Skeletal muscle satellite cell (primary cell): ENCODE measurements around the gene MRPL22.
"Not testable (repeated sequence)": the region's sequence is repeated elsewhere in the genome, so short reads cannot be mapped to it uniquely, and the experiment has no call there.

Experiments
- H3K27me3 ChIP-seq: 2 replicates; pipeline ENCODE4 v1.7.0; 2013; ENCODE audit warnings: low read length; ENCODE audit not compliant: control insufficient read depth, insufficient read depth
- H3K36me3 ChIP-seq: 2 replicates; pipeline ENCODE4 v1.7.0; 2013; ENCODE audit warnings: mild to moderate bottlenecking, control low read depth, low read length; ENCODE audit not compliant: insufficient read depth
- H3K4me1 ChIP-seq: 2 replicates; pipeline ENCODE4 v1.7.0; 2013; ENCODE audit warnings: low read length; ENCODE audit not compliant: control insufficient read depth, insufficient read depth
- H3K4me2 ChIP-seq: 2 replicates; pipeline ENCODE4 v1.7.0; 2013; ENCODE audit warnings: mild to moderate bottlenecking, low read length
- H3K4me3 ChIP-seq: 2 replicates; pipeline ENCODE4 v1.7.0; 2013; ENCODE audit warnings: low read length
- H3K9ac ChIP-seq: 2 replicates; pipeline ENCODE4 v1.7.0; 2013; ENCODE audit warnings: mild to moderate bottlenecking, low read depth, low read length, moderate library complexity
- H3K9me3 ChIP-seq: replicated peaks from 2 replicates; pipeline ENCODE4 v1.7.0; 2013; ENCODE audit warnings: mild to moderate bottlenecking, control low read depth, low read length

Gene MRPL22

GRCh38 chr5:154916874-154917273 lies 24.0 kb upstream of the MRPL22 start:
- H3K36me3 ChIP-seq = peaks cover 42% of the 10 kb centered on the region
- H3K9me3 ChIP-seq = no peaks in the 10 kb centered on the region
- no peaks in the 10 kb centered on the region for H3K4me1 ChIP-seq
- H3K27me3 ChIP-seq = no peaks in the 10 kb centered on the region
- no peak overlapping the region for H3K9ac ChIP-seq
- H3K4me3 ChIP-seq = no peak overlapping the region
- H3K4me2 ChIP-seq = no peak overlapping the region

- Histone ChIP-seq H3K4me1 (no peaks in the 10 kb centered on the region), H3K27me3 (no peaks in the 10 kb centered on the region), H3K9ac (no peak overlapping the region), H3K4me3 (no peak overlapping the region), H3K9me3 (no peaks in the 10 kb centered on the region), H3K4me2 (no peak overlapping the region), H3K36me3 (peaks cover 38% of the 10 kb centered on the region)
Observed at GRCh38 chr5:154917757-154918156, 23.1 kb upstream of the MRPL22 start.

DNA sequence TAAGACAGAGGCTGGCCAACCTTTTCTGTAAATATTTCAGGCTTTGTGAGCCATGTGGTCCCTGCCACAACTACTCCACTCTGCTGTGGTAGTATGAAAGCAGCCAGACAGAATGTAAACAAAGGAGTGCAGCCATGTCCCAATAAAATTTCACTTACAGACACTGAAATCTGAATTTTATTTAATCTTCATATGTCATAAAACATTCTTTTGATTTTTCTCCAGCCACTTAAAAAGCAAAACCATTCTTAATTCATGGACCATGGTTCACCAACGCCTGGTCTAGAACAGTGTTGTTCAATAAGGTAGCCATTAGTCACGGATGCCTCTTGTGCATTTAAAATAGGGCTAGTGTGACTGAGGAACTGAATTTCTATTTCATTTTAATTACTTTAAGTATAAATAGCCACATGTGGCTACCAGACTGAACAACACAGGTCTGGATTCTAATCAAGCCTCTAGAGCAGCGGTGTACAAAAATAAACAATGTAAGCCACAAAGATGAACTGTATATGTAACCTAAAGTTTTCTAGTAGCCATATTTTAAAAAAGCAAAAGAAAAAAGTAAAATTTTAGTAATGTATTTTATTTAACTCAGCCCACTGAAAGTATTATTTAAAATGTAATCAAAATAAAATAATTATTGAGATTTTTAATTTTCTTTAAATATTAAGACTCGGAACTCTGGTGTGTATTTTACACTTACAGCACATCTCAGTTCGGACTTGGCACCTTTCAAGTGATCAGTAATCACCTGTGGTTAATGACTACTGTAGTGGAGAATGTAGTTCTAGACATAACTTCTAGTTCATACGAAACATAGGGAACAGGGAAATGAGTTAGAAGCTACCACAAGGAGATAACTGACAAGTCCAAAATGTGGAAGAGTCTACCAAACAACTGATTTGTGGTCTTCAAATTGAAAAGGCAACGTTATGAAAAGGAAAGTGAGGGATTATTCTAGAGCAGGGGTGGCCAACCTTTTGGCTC lies 17.1 kb upstream of the MRPL22 start:
- Histone ChIP-seq H3K9me3 (no peaks in the 10 kb centered on the region), H3K4me1 (no peaks in the 10 kb centered on the region), H3K27me3 (no peaks in the 10 kb centered on the region), H3K4me2 (no peak overlapping the region), H3K4me3 (no peak overlapping the region), H3K36me3 (peaks cover 52% of the 10 kb centered on the region), H3K9ac (no peak overlapping the region)

DNA sequence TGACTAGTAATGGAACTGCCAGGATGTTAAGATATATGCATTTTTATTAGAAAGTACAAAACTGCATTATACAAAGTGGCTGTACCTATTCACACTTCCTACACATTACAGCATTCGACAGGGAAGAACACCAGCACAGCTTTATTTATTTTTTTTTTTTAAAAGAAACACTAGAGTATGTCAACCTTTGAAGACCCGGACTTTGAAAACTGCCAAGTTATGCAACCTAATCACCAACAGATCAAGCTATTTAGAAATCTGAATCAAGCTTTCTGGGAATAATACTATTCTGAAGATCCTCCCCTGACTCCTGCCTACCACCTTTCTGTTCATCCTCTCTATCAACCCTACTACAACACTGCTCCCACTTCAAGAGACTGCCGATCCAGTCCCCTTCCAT lies 7.3 kb upstream of the MRPL22 start:
- Histone ChIP-seq H3K9me3 (no peaks in the 10 kb centered on the region), H3K27me3 (no peaks in the 10 kb centered on the region), H3K4me1 (peaks cover 9% of the 10 kb centered on the region), H3K36me3 (peaks cover 32% of the 10 kb centered on the region), H3K4me3 (no peak overlapping the region), H3K9ac (no peak overlapping the region), H3K4me2 (no peak overlapping the region)

- Histone ChIP-seq H3K4me3 (no peak overlapping the region), H3K4me2 (no peak overlapping the region), H3K27me3 (no peaks in the 10 kb centered on the region), H3K36me3 (peaks cover 30% of the 10 kb centered on the region), H3K9me3 (no peaks in the 10 kb centered on the region), H3K9ac (no peak overlapping the region), H3K4me1 (peaks cover 9% of the 10 kb centered on the region)
Observed at GRCh38 chr5:154934881-154935280, 6.0 kb upstream of the MRPL22 start.

DNA sequence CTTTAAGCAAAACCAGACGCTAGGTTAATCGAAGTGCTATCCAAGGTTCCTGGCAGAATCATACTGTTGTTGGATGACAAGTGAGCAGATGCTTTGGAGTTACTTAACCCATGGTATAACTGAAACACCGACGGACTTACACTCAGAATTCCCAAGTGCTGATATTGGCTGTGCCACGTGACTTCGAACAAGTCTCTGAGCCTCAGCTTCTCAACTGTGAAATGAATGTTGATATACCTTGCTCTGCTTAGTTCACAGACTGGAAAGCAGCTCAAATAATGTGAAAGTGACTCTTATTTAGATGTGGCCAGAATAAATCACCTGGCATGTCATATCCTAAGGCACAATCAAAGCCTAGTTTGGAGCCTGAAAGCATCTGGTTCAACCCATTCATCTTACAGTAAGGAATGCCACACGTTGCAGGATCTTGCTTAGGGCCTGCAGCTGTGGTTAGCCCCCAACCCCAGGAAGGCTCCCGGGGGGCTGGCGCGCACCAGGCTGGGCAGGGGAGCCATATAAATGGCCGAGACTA lies 3.6 kb upstream of the MRPL22 start:
- no peaks in the 10 kb centered on the region for H3K27me3 ChIP-seq
- peaks cover 18% of the 10 kb centered on the region for H3K4me1 ChIP-seq
- peak overlapping the region; percentile 91 for H3K4me3 ChIP-seq
- H3K4me2 ChIP-seq = peak overlapping the region; percentile 90
- H3K36me3 ChIP-seq = peaks cover 11% of the 10 kb centered on the region
- no peaks in the 10 kb centered on the region for H3K9me3 ChIP-seq
- H3K9ac ChIP-seq = peak overlapping the region; percentile 82

DNA sequence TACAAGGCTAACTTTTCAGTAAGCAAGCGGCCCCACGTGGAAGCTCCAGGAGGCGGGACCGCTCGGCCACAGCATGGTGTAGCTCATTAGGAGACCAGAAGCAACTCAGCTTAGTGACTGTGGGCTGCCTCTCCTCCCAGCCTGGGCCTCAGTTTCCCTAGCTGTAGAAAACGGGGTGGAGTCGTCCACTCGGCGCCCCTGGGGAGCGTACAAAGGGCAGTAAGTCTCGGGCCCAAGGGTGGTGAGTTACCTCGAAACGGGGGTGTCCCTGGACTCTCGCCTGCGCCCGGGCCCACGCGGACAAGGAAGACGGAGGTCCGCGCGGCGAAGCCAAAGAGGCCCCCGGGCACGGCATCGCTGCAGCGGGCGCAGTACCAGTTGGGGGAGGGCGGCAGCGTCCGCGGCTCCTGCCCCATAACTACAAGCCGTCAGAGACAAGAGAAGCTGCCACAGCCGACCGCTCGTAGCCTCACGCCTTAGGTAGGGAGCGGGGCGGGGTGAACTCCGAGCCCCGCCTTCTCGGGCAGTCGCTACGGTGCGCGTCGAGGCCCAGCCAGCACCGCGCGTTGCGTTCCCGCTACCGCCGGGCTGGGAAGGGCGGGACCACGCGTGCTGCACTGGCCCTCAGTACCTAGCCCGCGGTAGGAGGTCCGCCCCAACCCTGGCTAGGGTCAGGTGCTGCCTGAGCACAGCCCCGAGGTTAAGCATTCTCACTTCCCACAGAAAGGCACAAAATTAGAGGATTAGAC lies 3.0 kb upstream of the MRPL22 start, which contains the start of gene GEMIN5:
GEMIN5 (minus strand) TSS at position 494 of the 749 bp plus-strand sequence; CDS start at position 416, 78 bp downstream.
- Histone ChIP-seq H3K4me2 (peak within 1 kb of the TSS; percentile 90), H3K4me1 (peaks cover 22% of the 10 kb centered on the region), H3K36me3 (peaks cover 7% of the 10 kb centered on the region), H3K9ac (peak within 1 kb of the TSS; percentile 82), H3K27me3 (no peaks in the 10 kb centered on the region), H3K4me3 (peak within 1 kb of the TSS; percentile 91), H3K9me3 (no peaks in the 10 kb centered on the region)

GRCh38 chr5:154939387-154939786 lies 1.5 kb upstream of the MRPL22 start:
- H3K4me1 ChIP-seq = peaks cover 22% of the 10 kb centered on the region
- H3K4me2 ChIP-seq, H3K9ac ChIP-seq, H3K9me3 ChIP-seq, H3K36me3 ChIP-seq, H3K4me3 ChIP-seq, H3K27me3 ChIP-seq: not testable (repeated sequence)

DNA sequence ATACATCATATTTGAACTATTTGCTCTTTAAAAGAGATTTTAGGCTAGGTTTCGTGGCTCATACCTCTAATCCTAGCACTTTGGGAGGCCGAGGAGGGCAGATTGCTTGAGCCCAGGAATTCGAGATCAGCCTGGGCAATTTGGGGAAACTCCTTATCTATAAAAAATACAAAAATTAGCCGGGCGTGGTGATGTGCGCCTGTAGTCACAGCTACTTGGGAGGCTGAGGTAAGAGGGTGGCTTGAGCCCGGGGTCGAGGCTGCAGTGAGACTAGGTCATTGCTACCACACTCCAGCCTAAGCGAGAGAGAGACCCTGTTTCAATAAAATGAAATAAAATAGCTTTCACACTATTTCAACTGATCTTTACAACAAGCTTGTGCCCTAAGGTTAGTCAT lies 500 bp upstream of the MRPL22 start:
- H3K27me3 ChIP-seq = no peaks in the 10 kb centered on the region
- no peaks in the 10 kb centered on the region for H3K9me3 ChIP-seq
- peaks cover 22% of the 10 kb centered on the region for H3K4me1 ChIP-seq
- H3K36me3 ChIP-seq = peaks cover 5% of the 10 kb centered on the region
- peak overlapping the region; percentile 80 for H3K4me2 ChIP-seq
- peak overlapping the region; percentile 87 for H3K4me3 ChIP-seq
- H3K9ac ChIP-seq = peak overlapping the region; percentile 86

DNA sequence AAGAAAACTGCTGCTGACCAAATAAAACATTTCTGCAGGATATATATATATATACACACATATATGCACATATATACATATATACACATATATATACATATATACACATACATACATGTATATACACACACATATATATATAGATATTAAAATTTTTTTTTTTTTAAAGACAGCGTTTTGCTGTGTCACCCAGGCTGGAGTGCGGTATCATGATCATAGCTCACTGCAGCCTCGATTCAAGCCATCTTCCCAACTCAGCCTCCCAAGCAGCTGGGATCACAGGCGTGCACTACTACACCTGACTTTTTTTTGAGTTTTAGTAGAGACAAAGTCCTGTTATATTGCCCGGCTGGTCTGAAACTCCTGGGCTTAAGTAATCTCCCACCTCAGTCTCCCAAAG lies 2.7 kb downstream of the MRPL22 start:
- Histone ChIP-seq H3K9ac (no peak overlapping the region), H3K9me3 (no peaks in the 10 kb centered on the region), H3K4me2 (no peak overlapping the region), H3K4me1 (peaks cover 12% of the 10 kb centered on the region), H3K27me3 (no peaks in the 10 kb centered on the region), H3K4me3 (no peak overlapping the region), H3K36me3 (peaks cover 4% of the 10 kb centered on the region)

DNA sequence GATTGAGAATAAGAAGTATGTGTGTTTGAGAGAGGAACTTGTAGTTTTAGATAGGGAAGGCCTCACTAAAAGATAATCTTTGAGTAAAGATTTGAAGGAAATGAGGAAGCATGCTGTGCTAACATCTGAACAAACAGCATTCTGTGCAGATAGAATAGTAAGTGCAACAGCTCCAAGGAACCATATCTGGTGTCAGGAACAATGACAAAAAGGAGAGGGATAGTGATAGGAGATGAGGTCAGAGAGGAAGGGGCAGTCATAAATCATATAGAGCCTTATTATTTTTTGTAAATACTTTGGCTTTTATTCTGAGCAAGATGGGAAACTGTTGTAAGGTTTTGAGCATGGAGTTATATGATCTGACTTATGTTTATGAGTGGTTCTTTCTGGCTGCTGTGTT lies 3.8 kb downstream of the MRPL22 start:
- Histone ChIP-seq H3K4me1 (peaks cover 12% of the 10 kb centered on the region), H3K9ac (no peak overlapping the region), H3K9me3 (no peaks in the 10 kb centered on the region), H3K4me2 (no peak overlapping the region), H3K4me3 (no peak overlapping the region), H3K27me3 (no peaks in the 10 kb centered on the region), H3K36me3 (peaks cover 4% of the 10 kb centered on the region)
